ENCODE data around the gene SRCIN1. TPM values are rescaled to one million over a fixed set of nuclear protein-coding genes. Genes with fewer than 3 reads are reported as not detected.
"Not testable (repeated sequence)": the region's sequence is repeated elsewhere in the genome, so short reads cannot be mapped to it uniquely, and the experiment has no call there.

Gene SRCIN1
- total and polyA plus RNA-seq, 2 donors (not counting 1 experiment from before 2014, with no cell fraction given) = 0.44 to 1.1 TPM

GRCh38 chr17:38482039-38482699, 123.6 kb downstream of the SRCIN1 start:
- H3K36me3 ChIP-seq (replicated peaks in 1 of 2; ENCODE audit: control extremely low read depth in 1 of 2, control insufficient read depth in 1 of 2, extremely low read depth in 1 of 2, insufficient read depth in 2 of 2, low read length in 1 of 2); H3K27ac Mint-ChIP-seq; H3K9ac ChIP-seq (ENCODE audit: low read length); H3K27me3 ChIP-seq (replicated peaks in 1 of 4; ENCODE audit: control extremely low read depth in 1 of 4, control insufficient read depth in 3 of 4, insufficient read depth in 4 of 4, low read length in 3 of 4); H3K4me3 ChIP-seq (ENCODE audit: control extremely low read depth in 1 of 5, extremely low read depth in 1 of 5, insufficient read depth in 1 of 5, low read depth in 2 of 5, low read length in 4 of 5); H3K9me3 Mint-ChIP-seq (ENCODE audit: insufficient read depth); H3K4me3 Mint-ChIP-seq; H3K27ac ChIP-seq (ENCODE audit: low read length in 2 of 2); H3K9me3 ChIP-seq (ENCODE audit: control extremely low read depth in 1 of 3, control insufficient read depth in 2 of 3, insufficient read depth in 1 of 3, low read length in 2 of 3); H3K79me2 ChIP-seq (ENCODE audit: control insufficient read depth, insufficient read depth, low read length); H3K27me3 Mint-ChIP-seq; intact Hi-C loops (cut with micrococcal nuclease); H4K20me1 ChIP-seq (ENCODE audit: control insufficient read depth, insufficient read depth, low read length, poor library complexity, severe bottlenecking); H2AFZ ChIP-seq (ENCODE audit: insufficient read depth, low read depth, low read length, poor library complexity, severe bottlenecking); H3K4me2 ChIP-seq (replicated peaks; ENCODE audit: low read depth, low read length, poor library complexity, severe bottlenecking); ATAC-seq (ENCODE audit: low read depth); DNase-seq: not testable (repeated sequence)
- CTCF ChIA-PET = interaction anchor here (1.0 kb wide), 1 partner anchor 64 kb away, joined by 3 read pairs; no protein-coding TSS in a partner anchor
- H3K4me1 ChIP-seq (ENCODE audit: control insufficient read depth in 2 of 2, insufficient read depth in 2 of 2, low read length in 2 of 2) = peaks cover 0 to 11% of the 10 kb centered on the region in 2 donors
- POLR2A ChIA-PET = interaction anchor here (0.5 kb wide), 1 partner anchor 253 kb away, joined by 9 read pairs; no protein-coding TSS in a partner anchor
- peaks cover 19% of the 10 kb centered on the region for H3K4me1 Mint-ChIP-seq
- WGBS (ENCODE audit: insufficient coverage) = 84% methylated on average over 15 of the region's 19 CpGs

Other genes with a start within 250 kb of the SRCIN1 start
- gene ARHGAP23, start 177.5 kb downstream of the SRCIN1 start, total RNA-seq = 0.12 and 0.83 TPM in 2 replicates
- 0.07 TPM in 1 of 2 replicates, not detected in the other for gene ARHGAP23, start 177.5 kb downstream of the SRCIN1 start, polyA plus RNA-seq
- gene EPOP, start 69.0 kb upstream of the SRCIN1 start, total RNA-seq = 0.97 and 1.2 TPM in 2 replicates
- gene EPOP, start 69.0 kb upstream of the SRCIN1 start, polyA plus RNA-seq = 0.62 and 0.66 TPM in 2 replicates
- 288 and 295 TPM in 2 replicates for gene MLLT6, start 99.3 kb upstream of the SRCIN1 start, total RNA-seq
- gene MLLT6, start 99.3 kb upstream of the SRCIN1 start, polyA plus RNA-seq = 149 and 165 TPM in 2 replicates
- 11.3 TPM in 2 replicates for gene CISD3, start 124.4 kb upstream of the SRCIN1 start, total RNA-seq
- 1.7 and 5.0 TPM in 2 replicates for gene CISD3, start 124.4 kb upstream of the SRCIN1 start, polyA plus RNA-seq
- not detected in 2 replicates for gene PCGF2, start 142.4 kb upstream of the SRCIN1 start, total RNA-seq
- 0.04 and 0.81 TPM in 2 replicates for gene PCGF2, start 142.4 kb upstream of the SRCIN1 start, polyA plus RNA-seq
- gene PSMB3, start 146.8 kb upstream of the SRCIN1 start, total RNA-seq = 106 and 109 TPM in 2 replicates
- 121 and 184 TPM in 2 replicates for gene PSMB3, start 146.8 kb upstream of the SRCIN1 start, polyA plus RNA-seq
- 42.9 and 46.8 TPM in 2 replicates for gene PIP4K2B, start 193.6 kb upstream of the SRCIN1 start, total RNA-seq
- 24.0 and 24.7 TPM in 2 replicates for gene PIP4K2B, start 193.6 kb upstream of the SRCIN1 start, polyA plus RNA-seq
- gene CWC25, start 219.4 kb upstream of the SRCIN1 start, total RNA-seq = 39.3 and 43.3 TPM in 2 replicates
- gene CWC25, start 219.4 kb upstream of the SRCIN1 start, polyA plus RNA-seq = 40.8 and 71.2 TPM in 2 replicates
- 1,692 and 1,753 TPM in 2 replicates for gene RPL23, start 247.8 kb upstream of the SRCIN1 start, total RNA-seq
- 2,282 and 3,005 TPM in 2 replicates for gene RPL23, start 247.8 kb upstream of the SRCIN1 start, polyA plus RNA-seq

Measured in B cell (primary cell).